ENCODE data around the gene TRMT10C. TPM values are rescaled to one million over a fixed set of nuclear protein-coding genes. Genes with fewer than 3 reads are reported as not detected.

Gene TRMT10C
- total and polyA plus RNA-seq, 9 of the 15 experiments (the other 6 are each of a cell fraction or from before 2014, with no cell fraction given), result 48.6 to 106 (median 63.9) TPM

GRCh38 chr3:101530686-101531047 lies 31.0 kb upstream of the TRMT10C start (continued):
- TF ChIP-seq REST (IDR thresholded peaks at IDR 0.05; ENCODE audit: borderline replicate concordance) (no peak), REST (CRISPR knock-in tag; IDR thresholded peaks at IDR 0.05; ENCODE audit: low read depth) (no peak), MLX (CRISPR knock-in tag; conservative IDR thresholded peaks at IDR 0.05) (no peak), TAF9B (IDR thresholded peaks at IDR 0.05; ENCODE audit: partially characterized antibody) (peak; percentile 9), EP400 (IDR thresholded peaks at IDR 0.05) (peak; percentile 31), RBM34 (IDR thresholded peaks at IDR 0.05; ENCODE audit: borderline replicate concordance, insufficient read depth, low read length) (no peak), KAT8 (IDR thresholded peaks at IDR 0.05; ENCODE audit: low read depth) (no peak), MGA (IDR thresholded peaks at IDR 0.05) (peak; percentile 31; the same call in 1 of the 2 replicates)
